ENCODE measurements around the gene OGT. TPM values are rescaled to one million over a fixed set of nuclear protein-coding genes. Genes with fewer than 3 reads are reported as not detected.

Gene OGT
- total RNA-seq, 1 experiment from 2014 or later = 143 TPM

- TF ChIP-seq REST (IDR thresholded peaks at IDR 0.05; ENCODE audit: low read depth) = no peak
Measured at GRCh38 chrX:71537743-71538142, 4.8 kb downstream of the OGT start (continued).

- intact Hi-C loops (cut with micrococcal nuclease) = no loop called here
- no peak overlapping the region for H3K4me3 ChIP-seq (replicated peaks in 1 of 2; ENCODE audit: low read depth in 1 of 2, low read length in 2 of 2)
- peaks cover 6 to 29% of the 10 kb centered on the region in 2 experiments for H3K4me1 ChIP-seq (ENCODE audit: control insufficient read depth in 1 of 2, insufficient read depth in 2 of 2, low read length in 2 of 2)
- H3K9me3 ChIP-seq (ENCODE audit: control insufficient read depth in 1 of 2, insufficient read depth in 1 of 2, low read depth in 1 of 2, low read length in 2 of 2) = no peaks in the 10 kb centered on the region
- H3K27ac ChIP-seq (ENCODE audit: low read depth, low read length) = no peak overlapping the region
- peaks cover 98% of the 10 kb centered on the region for H3K79me2 ChIP-seq (ENCODE audit: insufficient read depth, low read length)
- TF ChIP-seq YY1 (IDR thresholded peaks at IDR 0.05; ENCODE audit: extremely low read depth, insufficient replicate concordance, low read depth, low read length) = no peak
- TF ChIP-seq, protein P1, sequence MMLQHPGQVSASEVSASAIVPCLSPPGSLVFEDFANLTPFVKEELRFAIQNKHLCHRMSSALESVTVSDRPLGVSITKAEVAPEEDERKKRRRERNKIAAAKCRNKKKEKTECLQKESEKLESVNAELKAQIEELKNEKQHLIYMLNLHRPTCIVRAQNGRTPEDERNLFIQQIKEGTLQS (IDR thresholded peaks at IDR 0.05) = no peak
- TF ChIP-seq RAD21 (IDR thresholded peaks at IDR 0.05; ENCODE audit: low read depth) = no peak
- TF ChIP-seq MAX (IDR thresholded peaks at IDR 0.05) = no peak
- no peak for TF ChIP-seq ZNF274 (IDR thresholded peaks at IDR 0.05; ENCODE audit: low read depth, low read length)
- TF ChIP-seq POLR2AphosphoS5 (IDR thresholded peaks at IDR 0.05; ENCODE audit: low read depth, low read length) = no peak
- TF ChIP-seq CTCF (IDR thresholded peaks at IDR 0.05 in 2 of 3, conservative IDR thresholded peaks at IDR 0.05 in 1 of 3; ENCODE audit: borderline replicate concordance in 1 of 3, insufficient read depth in 1 of 3, low read depth in 2 of 3, low read length in 2 of 3) = no peak
- no peak for TF ChIP-seq JUND (IDR thresholded peaks at IDR 0.05)
- no peak for TF ChIP-seq ZFX (IDR thresholded peaks at IDR 0.05)
- TF ChIP-seq SRF (IDR thresholded peaks at IDR 0.05; ENCODE audit: low read depth) = no peak
- TF ChIP-seq CEBPB (IDR thresholded peaks at IDR 0.05; ENCODE audit: low read depth) = no peak
- no peak for TF ChIP-seq CBX3 (IDR thresholded peaks at IDR 0.05; ENCODE audit: low read depth)
- TF ChIP-seq EZH2 (IDR thresholded peaks at IDR 0.05) = no peak
- no peak for TF ChIP-seq ZBTB33 (IDR thresholded peaks at IDR 0.05; ENCODE audit: extremely low read depth, insufficient replicate concordance, low read length)
- no peak for TF ChIP-seq POLR2A (IDR thresholded peaks at IDR 0.05; ENCODE audit: borderline replicate concordance, extremely low read depth, insufficient read depth, insufficient read length)
- TF ChIP-seq SIN3A (IDR thresholded peaks at IDR 0.05; ENCODE audit: low read depth) = no peak
- DNase-seq (ENCODE audit: low read depth, low spot score) (no peak), ATAC-seq (no peak)
- no peaks in the 10 kb centered on the region for H3K9me2 ChIP-seq (ENCODE audit: insufficient read depth)
- ChIA-PET RAD21 (ENCODE audit: low non-redundant PET in 1 of 2, low total read pairs in 2 of 2, uncharacterized antibody in 2 of 2, unreplicated experiment in 2 of 2) (no interaction called here), CTCF (no interaction called here), POLR2A (no interaction called here)
- peaks cover 14 to 20% of the 10 kb centered on the region in 2 experiments for H3K36me3 ChIP-seq (ENCODE audit: control insufficient read depth in 1 of 2, insufficient read depth in 2 of 2, low read length in 2 of 2)
- no peak overlapping the region for H3K9ac ChIP-seq (ENCODE audit: low read length)
- H3K4me2 ChIP-seq (ENCODE audit: low read length) = no peak overlapping the region
- H3K27me3 ChIP-seq (ENCODE audit: insufficient read depth, low read length) = no peaks in the 10 kb centered on the region
- no peak overlapping the region for H2AFZ ChIP-seq (ENCODE audit: low read depth, low read length, poor library complexity, severe bottlenecking)
- BruUV-seq (replicated peaks) = no TSS peak
- peaks cover 50% of the 10 kb centered on the region for H4K20me1 ChIP-seq (ENCODE audit: insufficient read depth)
Measured at GRCh38 chrX:71540801-71541200, 7.9 kb downstream of the OGT start.

All from HCT116 (cell line).